ENCODE measurements around the gene PLEKHA4. TPM values are rescaled to one million over a fixed set of nuclear protein-coding genes. Genes with fewer than 3 reads are reported as not detected.
A peak's percentile ranks its signal among the peaks of the same experiment; 100 is the strongest.
"Not testable (repeated sequence)": the region's sequence is repeated elsewhere in the genome, so short reads cannot be mapped to it uniquely, and the experiment has no call there.

PLEKHA4 gene
- total and polyA plus RNA-seq, 2 donors (not counting 1 experiment from before 2014, with no cell fraction given) = 4.3 to 6.2 TPM

GRCh38 chr19:48909424-48910077 lies 41.1 kb upstream of the PLEKHA4 start:
- H2AFZ ChIP-seq (ENCODE audit: insufficient read depth, low read depth, low read length, poor library complexity, severe bottlenecking); H4K20me1 ChIP-seq (ENCODE audit: control insufficient read depth, insufficient read depth, low read length, poor library complexity, severe bottlenecking); DNase-seq; H3K9me3 Mint-ChIP-seq (ENCODE audit: insufficient read depth); H3K4me1 ChIP-seq (ENCODE audit: control insufficient read depth in 2 of 2, insufficient read depth in 2 of 2, low read length in 2 of 2); H3K79me2 ChIP-seq (ENCODE audit: control insufficient read depth, insufficient read depth, low read length); intact Hi-C loops (cut with micrococcal nuclease); H3K9ac ChIP-seq (ENCODE audit: low read length); H3K4me3 Mint-ChIP-seq; H3K4me2 ChIP-seq (replicated peaks; ENCODE audit: low read depth, low read length, poor library complexity, severe bottlenecking); H3K27me3 ChIP-seq (replicated peaks in 1 of 4; ENCODE audit: control extremely low read depth in 1 of 4, control insufficient read depth in 3 of 4, insufficient read depth in 4 of 4, low read length in 3 of 4); H3K27me3 Mint-ChIP-seq; H3K27ac ChIP-seq (ENCODE audit: low read length in 2 of 2); H3K9me3 ChIP-seq (ENCODE audit: control extremely low read depth in 1 of 3, control insufficient read depth in 2 of 3, insufficient read depth in 1 of 3, low read length in 2 of 3); H3K4me3 ChIP-seq (ENCODE audit: control extremely low read depth in 1 of 5, extremely low read depth in 1 of 5, insufficient read depth in 1 of 5, low read depth in 2 of 5, low read length in 4 of 5); H3K4me1 Mint-ChIP-seq: not testable (repeated sequence)
- WGBS (ENCODE audit: insufficient coverage) = 34% methylated on average over 5 of the region's 11 CpGs
- peak overlapping the region; percentile 20 for H3K27ac Mint-ChIP-seq
- POLR2A ChIA-PET = interaction anchor here (0.7 kb wide), 1 partner anchor 862 kb away, joined by 5 read pairs; no protein-coding TSS in a partner anchor
- peaks cover 15 to 56% of the 10 kb centered on the region in 2 experiments for H3K36me3 ChIP-seq (replicated peaks in 1 of 2; ENCODE audit: control extremely low read depth in 1 of 2, control insufficient read depth in 1 of 2, extremely low read depth in 1 of 2, insufficient read depth in 2 of 2, low read length in 1 of 2)
- peak; percentile 24 for ATAC-seq (ENCODE audit: low read depth)
- CTCF ChIA-PET = interaction anchor here (0.6 kb wide), 1 partner anchor 641 kb away, joined by 3 read pairs; no protein-coding TSS in a partner anchor

- no peak overlapping the region for H3K9ac ChIP-seq (ENCODE audit: low read length)
- H3K4me2 ChIP-seq (replicated peaks; ENCODE audit: low read depth, low read length, poor library complexity, severe bottlenecking) = no peak overlapping the region
- peaks cover 4 to 8% of the 10 kb centered on the region in 2 donors for H3K4me1 ChIP-seq (ENCODE audit: control insufficient read depth in 2 of 2, insufficient read depth in 2 of 2, low read length in 2 of 2)
- 96% methylated on average over 12 of the region's 14 CpGs for WGBS (ENCODE audit: insufficient coverage)
- no peak for DNase-seq
- no peak overlapping the region for H3K4me3 Mint-ChIP-seq
- H3K4me1 Mint-ChIP-seq = peaks cover 4% of the 10 kb centered on the region
- no peak overlapping the region for H3K27ac Mint-ChIP-seq
- no peak overlapping the region for H2AFZ ChIP-seq (ENCODE audit: insufficient read depth, low read depth, low read length, poor library complexity, severe bottlenecking)
- CTCF ChIA-PET = no interaction called here
- H3K27ac ChIP-seq (ENCODE audit: low read length in 2 of 2) = no peak overlapping the region
- peaks cover 7% of the 10 kb centered on the region for H3K79me2 ChIP-seq (ENCODE audit: control insufficient read depth, insufficient read depth, low read length)
- peaks cover 5% of the 10 kb centered on the region for H4K20me1 ChIP-seq (ENCODE audit: control insufficient read depth, insufficient read depth, low read length, poor library complexity, severe bottlenecking)
- H3K36me3 ChIP-seq (replicated peaks in 1 of 2; ENCODE audit: control extremely low read depth in 1 of 2, control insufficient read depth in 1 of 2, extremely low read depth in 1 of 2, insufficient read depth in 2 of 2, low read length in 1 of 2) = peaks cover 17 to 44% of the 10 kb centered on the region in 2 experiments
- no peaks in the 10 kb centered on the region for H3K27me3 Mint-ChIP-seq
- no peak overlapping the region for H3K4me3 ChIP-seq (ENCODE audit: control extremely low read depth in 1 of 5, extremely low read depth in 1 of 5, insufficient read depth in 1 of 5, low read depth in 2 of 5, low read length in 4 of 5)
- H3K9me3 ChIP-seq (ENCODE audit: control extremely low read depth in 1 of 3, control insufficient read depth in 2 of 3, insufficient read depth in 1 of 3, low read length in 2 of 3) = peaks cover 0 to under 1% (median 0%) of the 10 kb centered on the region in 3 donors
- intact Hi-C loops (cut with micrococcal nuclease) = no loop called here
- TF ChIP-seq, protein P1, sequence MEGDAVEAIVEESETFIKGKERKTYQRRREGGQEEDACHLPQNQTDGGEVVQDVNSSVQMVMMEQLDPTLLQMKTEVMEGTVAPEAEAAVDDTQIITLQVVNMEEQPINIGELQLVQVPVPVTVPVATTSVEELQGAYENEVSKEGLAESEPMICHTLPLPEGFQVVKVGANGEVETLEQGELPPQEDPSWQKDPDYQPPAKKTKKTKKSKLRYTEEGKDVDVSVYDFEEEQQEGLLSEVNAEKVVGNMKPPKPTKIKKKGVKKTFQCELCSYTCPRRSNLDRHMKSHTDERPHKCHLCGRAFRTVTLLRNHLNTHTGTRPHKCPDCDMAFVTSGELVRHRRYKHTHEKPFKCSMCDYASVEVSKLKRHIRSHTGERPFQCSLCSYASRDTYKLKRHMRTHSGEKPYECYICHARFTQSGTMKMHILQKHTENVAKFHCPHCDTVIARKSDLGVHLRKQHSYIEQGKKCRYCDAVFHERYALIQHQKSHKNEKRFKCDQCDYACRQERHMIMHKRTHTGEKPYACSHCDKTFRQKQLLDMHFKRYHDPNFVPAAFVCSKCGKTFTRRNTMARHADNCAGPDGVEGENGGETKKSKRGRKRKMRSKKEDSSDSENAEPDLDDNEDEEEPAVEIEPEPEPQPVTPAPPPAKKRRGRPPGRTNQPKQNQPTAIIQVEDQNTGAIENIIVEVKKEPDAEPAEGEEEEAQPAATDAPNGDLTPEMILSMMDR (IDR thresholded peaks at IDR 0.05) = no peak
- TF ChIP-seq EZH2 (IDR thresholded peaks at IDR 0.05; ENCODE audit: borderline replicate concordance, insufficient read depth, low read depth, low read length, poor library complexity, severe bottlenecking) = no peak
- no peaks in the 10 kb centered on the region for H3K9me3 Mint-ChIP-seq (ENCODE audit: insufficient read depth)
- H3K27me3 ChIP-seq (replicated peaks in 1 of 4; ENCODE audit: control extremely low read depth in 1 of 4, control insufficient read depth in 3 of 4, insufficient read depth in 4 of 4, low read length in 3 of 4) = no peaks in the 10 kb centered on the region
- POLR2A ChIA-PET = no interaction called here
- no peak for ATAC-seq (ENCODE audit: low read depth)
Measured at GRCh38 chr19:48907671-48908070, 39.3 kb upstream of the PLEKHA4 start.
